HCT116 (cell line): Measurements from ENCODE around the gene NINJ2. TPM values are rescaled to one million over a fixed set of nuclear protein-coding genes. Genes with fewer than 3 reads are reported as not detected.

Experiments
- ATAC-seq: fragments of 200-7000 bp; cut with Tn5 transposase; 2 replicates; pipeline ENCODE4 v1.9.1; 2020; ENCODE audit warnings: mild to moderate bottlenecking, moderate library complexity
- BruUV-seq: library from RNA; stranded (reverse); fragments of 400-500 nt; replicated peaks from 2 replicates; lab custom pipeline; 2021; lab: Mats Ljungman, UMichigan
- CTCF ChIA-PET: fragments of 300-600 bp; sonication (Branson Sonifier 250); formaldehyde crosslinking; loops from one replicate; lab custom pipeline; 2021; ENCODE audit warnings: antibody characterized with exemption; lab: Charles Lee
- POLR2A ChIA-PET: fragments of 300-600, 350-600 bp; sonication (Branson Sonifier 250); formaldehyde crosslinking; loops from one replicate; lab custom pipeline; 2021; ENCODE audit warnings: antibody characterized with exemption; lab: Charles Lee
- RAD21 ChIA-PET, 2 experiments: fragments of 300-600 bp; sonication (Branson Sonifier 250); formaldehyde crosslinking; loops; one replicate each; lab custom pipeline; 2023; ENCODE audit warnings: low total read pairs in 2 of 2; ENCODE audit not compliant: uncharacterized antibody in 2 of 2, unreplicated experiment in 2 of 2, low non-redundant PET in 1 of 2; lab: Charles Lee
- DNase-seq: peaks from one replicate; pipeline ENCODE4 v3.0.0-alpha.2; 2010; ENCODE audit warnings: low read depth, low spot score
- H2AFZ ChIP-seq: fragments of 200-600 bp; shearing (Covaris generic), sonication (generic); 2 replicates; pipeline ENCODE4 v1.6.1; 2017; ENCODE audit warnings: low read depth, mixed run types, mixed read lengths, antibody characterized with exemption, low read length; ENCODE audit not compliant: poor library complexity, severe bottlenecking
- H3K27ac ChIP-seq: 2 replicates; pipeline ENCODE4 v1.5.1; 2012; ENCODE audit warnings: low read depth, low read length
- H3K27me3 ChIP-seq: fragments of 200-600 bp; sonication (generic); 2 replicates; pipeline ENCODE4 v1.6.1; 2016; ENCODE audit warnings: mixed run types, low read length, mixed read lengths; ENCODE audit not compliant: insufficient read depth
- H3K36me3 ChIP-seq, 2 experiments: fragments of 200-500 bp in 1 of 2; fragments of 200-600 bp in 1 of 2; sonication (Bioruptor generic) in 1 of 2; sonication (generic) in 1 of 2; 2 replicates each; pipeline versions ENCODE4 v1.5.1 to v1.6.1; 2014 to 2016; ENCODE audit warnings: low read length in 2 of 2, inconsistent platforms in 1 of 2, mixed read lengths in 1 of 2, mixed run types in 1 of 2; ENCODE audit not compliant: insufficient read depth in 2 of 2, control insufficient read depth in 1 of 2
- H3K4me1 ChIP-seq, 2 experiments: fragments of 200-600 bp in 1 of 2; sonication (generic) in 1 of 2; 2 replicates each; pipeline versions ENCODE4 v1.5.1 to v1.6.1; 2012 to 2017; ENCODE audit warnings: low read length in 2 of 2, inconsistent platforms in 1 of 2, mild to moderate bottlenecking in 1 of 2, mixed read lengths in 1 of 2, mixed run types in 1 of 2, moderate library complexity in 1 of 2; ENCODE audit not compliant: insufficient read depth in 2 of 2, control insufficient read depth in 1 of 2
- H3K4me2 ChIP-seq: fragments of 200-600 bp; sonication (generic); 2 replicates; pipeline ENCODE4 v1.6.1; 2017; ENCODE audit warnings: mixed run types, low read length, mixed read lengths
- H3K4me3 ChIP-seq, 2 experiments: fragments of 200-600 bp in 1 of 2; sonication (generic) in 1 of 2; replicated peaks in 1 of 2; 2 replicates each; pipeline ENCODE4 v1.5.1; 2011 to 2016; ENCODE audit warnings: low read length in 2 of 2, control low read depth in 1 of 2, low read depth in 1 of 2, mild to moderate bottlenecking in 1 of 2, mixed read lengths in 1 of 2, mixed run types in 1 of 2
- H3K79me2 ChIP-seq: fragments of 200-600 bp; sonication (generic); 2 replicates; pipeline ENCODE4 v1.6.1; 2017; ENCODE audit warnings: mild to moderate bottlenecking, mixed run types, low read length, moderate library complexity, mixed read lengths; ENCODE audit not compliant: insufficient read depth
- H3K9ac ChIP-seq: fragments of 200-600 bp; sonication (generic); 2 replicates; pipeline ENCODE4 v1.6.1; 2016; ENCODE audit warnings: low read length, mixed read lengths
- H3K9me2 ChIP-seq: fragments of 200-600 bp; sonication (generic), shearing (Covaris generic); 2 replicates; pipeline ENCODE4 v1.6.1; 2017; ENCODE audit warnings: mixed run types, mild to moderate bottlenecking, moderate library complexity; ENCODE audit not compliant: insufficient read depth
- H3K9me3 ChIP-seq, 2 experiments: fragments of 200-500 bp in 1 of 2; fragments of 200-600 bp in 1 of 2; sonication (Bioruptor generic) in 1 of 2; sonication (generic) in 1 of 2; 2 replicates each; pipeline ENCODE4 v1.6.1; 2014 to 2017; ENCODE audit warnings: low read length in 2 of 2, mixed read lengths in 2 of 2, inconsistent platforms in 1 of 2, low read depth in 1 of 2, mild to moderate bottlenecking in 1 of 2, mixed run types in 1 of 2, moderate library complexity in 1 of 2; ENCODE audit not compliant: control insufficient read depth in 1 of 2, insufficient read depth in 1 of 2
- H4K20me1 ChIP-seq: fragments of 200-600 bp; sonication (generic), shearing (Covaris generic); 2 replicates; pipeline ENCODE4 v1.6.1; 2017; ENCODE audit warnings: mixed run types, mild to moderate bottlenecking, moderate library complexity; ENCODE audit not compliant: insufficient read depth
- EGR1 ChIP-seq: IDR thresholded peaks from 2 replicates; pipeline ENCODE4 v1.6.1; 2012; ENCODE audit warnings: low read depth
- EZH2 ChIP-seq: fragments of 200-600 bp; sonication (generic); IDR thresholded peaks from 2 replicates; pipeline ENCODE4 v1.6.1; 2017; ENCODE audit warnings: antibody characterized with exemption, mixed run types
- POLR2A ChIP-seq: IDR thresholded peaks from 2 replicates; pipeline ENCODE4 v1.7.0; 2011; ENCODE audit warnings: borderline replicate concordance; ENCODE audit not compliant: insufficient read depth, insufficient read length; ENCODE audit errors: extremely low read depth
- TCF7L2 ChIP-seq: IDR thresholded peaks from 2 replicates; pipeline ENCODE4 v1.7.0; 2011; ENCODE audit warnings: borderline replicate concordance, inconsistent platforms; ENCODE audit not compliant: insufficient read depth, insufficient read length; ENCODE audit errors: extremely low read depth
- intact Hi-C: fragments of 100-400 bp; cut with micrococcal nuclease; formaldehyde crosslinking; loops from 2 replicates; pipeline ENCODE4 v1.10.0; 2022
- total RNA-seq: library from RNA; stranded (reverse); gene quantifications from one replicate; pipeline ENCODE4 v1.2.1, GENCODE V29; 2021; ENCODE audit not compliant: unreplicated experiment
- TF ChIP-seq, protein P1 (sequence below): IDR thresholded peaks from 2 replicates; pipeline ENCODE4 v1.6.1; 2011; ENCODE audit warnings: mild to moderate bottlenecking, low read length, moderate library complexity; ENCODE audit not compliant: insufficient replicate concordance; ENCODE audit errors: extremely low read depth
- TF ChIP-seq, protein P2 (sequence below): IDR thresholded peaks from 2 replicates; pipeline ENCODE4 v1.6.1; 2012; ENCODE audit warnings: low read depth

Gene NINJ2
- total RNA-seq, 1 experiment from 2014 or later, result not detected

- H3K9me3 ChIP-seq, result no peaks in the 10 kb centered on the region
- H2AFZ ChIP-seq, result no peak overlapping the region
- H3K4me3 ChIP-seq, result no peak overlapping the region
- ATAC-seq, result no peak
- no peak overlapping the region for H3K27ac ChIP-seq
- no TSS peak for BruUV-seq
- no peaks in the 10 kb centered on the region for H3K27me3 ChIP-seq
- no peaks in the 10 kb centered on the region for H3K79me2 ChIP-seq
- intact Hi-C loops, result no loop called here
- CTCF ChIA-PET, result no interaction called here
- TF ChIP-seq EGR1 (no peak), EZH2 (no peak)
- TF ChIP-seq, protein P1, sequence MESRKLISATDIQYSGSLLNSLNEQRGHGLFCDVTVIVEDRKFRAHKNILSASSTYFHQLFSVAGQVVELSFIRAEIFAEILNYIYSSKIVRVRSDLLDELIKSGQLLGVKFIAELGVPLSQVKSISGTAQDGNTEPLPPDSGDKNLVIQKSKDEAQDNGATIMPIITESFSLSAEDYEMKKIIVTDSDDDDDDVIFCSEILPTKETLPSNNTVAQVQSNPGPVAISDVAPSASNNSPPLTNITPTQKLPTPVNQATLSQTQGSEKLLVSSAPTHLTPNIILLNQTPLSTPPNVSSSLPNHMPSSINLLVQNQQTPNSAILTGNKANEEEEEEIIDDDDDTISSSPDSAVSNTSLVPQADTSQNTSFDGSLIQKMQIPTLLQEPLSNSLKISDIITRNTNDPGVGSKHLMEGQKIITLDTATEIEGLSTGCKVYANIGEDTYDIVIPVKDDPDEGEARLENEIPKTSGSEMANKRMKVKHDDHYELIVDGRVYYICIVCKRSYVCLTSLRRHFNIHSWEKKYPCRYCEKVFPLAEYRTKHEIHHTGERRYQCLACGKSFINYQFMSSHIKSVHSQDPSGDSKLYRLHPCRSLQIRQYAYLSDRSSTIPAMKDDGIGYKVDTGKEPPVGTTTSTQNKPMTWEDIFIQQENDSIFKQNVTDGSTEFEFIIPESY, result no peak
- TF ChIP-seq, all 23 proteins: peak for 0
- RAD21 ChIA-PET, result interaction anchor here in 1 of 2 experiments (0.5 kb wide), 1 partner anchor 48 kb away, joined by 4 read pairs; no protein-coding TSS in a partner anchor
- DNase-seq, result no peak
- Histone ChIP-seq H3K9me2 (no peaks in the 10 kb centered on the region), H3K9ac (no peak overlapping the region), H3K4me2 (no peak overlapping the region), H4K20me1 (no peaks in the 10 kb centered on the region), H3K36me3 (no peaks in the 10 kb centered on the region), H3K4me1 (peaks cover 0 to 12% of the 10 kb centered on the region in 2 experiments; a peak in 2 of 4 replicates)
- POLR2A ChIA-PET, result no interaction called here
These were observed 516 bp downstream of the NINJ2 start for GRCh38 chr12:662566-663292.

GRCh38 chr12:661720-662486 lies 1.3 kb downstream of the NINJ2 start:
- no TSS peak for BruUV-seq
- Histone ChIP-seq H3K9ac (no peak overlapping the region), H3K36me3 (no peaks in the 10 kb centered on the region), H3K4me3 (no peak overlapping the region), H3K27ac (no peak overlapping the region), H3K27me3 (no peaks in the 10 kb centered on the region), H3K9me2 (no peaks in the 10 kb centered on the region), H2AFZ (no peak overlapping the region), H3K4me2 (no peak overlapping the region), H4K20me1 (no peaks in the 10 kb centered on the region), H3K9me3 (no peaks in the 10 kb centered on the region), H3K79me2 (no peaks in the 10 kb centered on the region), H3K4me1 (peaks cover 0 to 5% of the 10 kb centered on the region in 2 experiments; a peak in 1 of 4 replicates)
- ChIA-PET RAD21 (no interaction called here), CTCF (no interaction called here), POLR2A (no interaction called here)
- DNase-seq (no peak), ATAC-seq (no peak)
- TF ChIP-seq TCF7L2, result no peak
- TF ChIP-seq, protein P2, sequence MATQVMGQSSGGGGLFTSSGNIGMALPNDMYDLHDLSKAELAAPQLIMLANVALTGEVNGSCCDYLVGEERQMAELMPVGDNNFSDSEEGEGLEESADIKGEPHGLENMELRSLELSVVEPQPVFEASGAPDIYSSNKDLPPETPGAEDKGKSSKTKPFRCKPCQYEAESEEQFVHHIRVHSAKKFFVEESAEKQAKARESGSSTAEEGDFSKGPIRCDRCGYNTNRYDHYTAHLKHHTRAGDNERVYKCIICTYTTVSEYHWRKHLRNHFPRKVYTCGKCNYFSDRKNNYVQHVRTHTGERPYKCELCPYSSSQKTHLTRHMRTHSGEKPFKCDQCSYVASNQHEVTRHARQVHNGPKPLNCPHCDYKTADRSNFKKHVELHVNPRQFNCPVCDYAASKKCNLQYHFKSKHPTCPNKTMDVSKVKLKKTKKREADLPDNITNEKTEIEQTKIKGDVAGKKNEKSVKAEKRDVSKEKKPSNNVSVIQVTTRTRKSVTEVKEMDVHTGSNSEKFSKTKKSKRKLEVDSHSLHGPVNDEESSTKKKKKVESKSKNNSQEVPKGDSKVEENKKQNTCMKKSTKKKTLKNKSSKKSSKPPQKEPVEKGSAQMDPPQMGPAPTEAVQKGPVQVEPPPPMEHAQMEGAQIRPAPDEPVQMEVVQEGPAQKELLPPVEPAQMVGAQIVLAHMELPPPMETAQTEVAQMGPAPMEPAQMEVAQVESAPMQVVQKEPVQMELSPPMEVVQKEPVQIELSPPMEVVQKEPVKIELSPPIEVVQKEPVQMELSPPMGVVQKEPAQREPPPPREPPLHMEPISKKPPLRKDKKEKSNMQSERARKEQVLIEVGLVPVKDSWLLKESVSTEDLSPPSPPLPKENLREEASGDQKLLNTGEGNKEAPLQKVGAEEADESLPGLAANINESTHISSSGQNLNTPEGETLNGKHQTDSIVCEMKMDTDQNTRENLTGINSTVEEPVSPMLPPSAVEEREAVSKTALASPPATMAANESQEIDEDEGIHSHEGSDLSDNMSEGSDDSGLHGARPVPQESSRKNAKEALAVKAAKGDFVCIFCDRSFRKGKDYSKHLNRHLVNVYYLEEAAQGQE, result no peak
- TF ChIP-seq, protein P1, result no peak
- no peak for TF ChIP-seq POLR2A
- intact Hi-C loops, result no loop called here
